Thyroid gland (tissue), 4 donors: Measurements from ENCODE around the gene ARHGEF26.

Source experiments
- CTCF ChIP-seq, 6 experiments: fragments of 200-600 bp in 3 of 6; fragments of 450-650 bp in 3 of 6; sonication (generic) in 3 of 6; IDR thresholded peaks; one replicate each; pipeline ENCODE4 v1.5.1; 2016 to 2019; ENCODE audit warnings: antibody characterized with exemption in 6 of 6, mild to moderate bottlenecking in 2 of 6, inconsistent platforms in 1 of 6, moderate library complexity in 1 of 6
- POLR2A ChIP-seq, 2 donors: fragments of 450-650 bp; IDR thresholded peaks; one replicate each; pipeline ENCODE4 v1.6.1; 2017; ENCODE audit warnings: antibody characterized with exemption in 2 of 2, mild to moderate bottlenecking in 2 of 2, moderate library complexity in 1 of 2

DNA sequence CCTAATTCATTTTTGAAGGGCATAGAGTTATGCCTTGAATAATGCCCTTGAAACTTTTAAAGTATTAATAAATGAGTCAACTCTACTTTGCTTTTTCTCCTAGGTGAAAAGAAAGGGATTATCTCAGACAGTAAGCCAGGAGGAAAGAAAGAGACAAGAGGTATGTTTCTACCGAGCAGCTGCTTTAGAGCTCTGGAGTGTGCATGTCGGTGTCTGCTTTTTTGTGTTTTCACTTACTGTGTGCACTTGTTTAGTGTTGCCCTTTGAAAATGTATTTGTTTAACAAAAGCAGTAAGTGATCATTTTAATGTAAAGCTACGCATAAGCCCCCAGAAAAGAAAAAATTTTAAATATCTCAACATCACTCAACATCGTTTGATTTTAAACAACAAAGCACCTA is 28.1 kb downstream of the ARHGEF26 start:
- TF ChIP-seq CTCF (IDR thresholded peaks at IDR 0.05), result no peak
- TF ChIP-seq POLR2A (IDR thresholded peaks at IDR 0.05), result no peak
